Loucy (cell line): ENCODE measurements around the gene GSG1L2.

Experiments used
- H2AFZ ChIP-seq: fragments of 200-600 bp; sonication (generic); 2 replicates; pipeline ENCODE4 v1.6.0; 2016; ENCODE audit warnings: antibody characterized with exemption, mild to moderate bottlenecking, low read length, moderate library complexity
- H3F3A ChIP-seq: fragments of 200-600 bp; 2 replicates; pipeline ENCODE4 v1.6.0; 2016; ENCODE audit warnings: antibody characterized with exemption, low read depth, mild to moderate bottlenecking
- H3K27me3 ChIP-seq: fragments of 200-600 bp; sonication (generic); 2 replicates; pipeline ENCODE4 v1.6.1; 2014; ENCODE audit warnings: low read length, mild to moderate bottlenecking; ENCODE audit not compliant: insufficient read depth, poor library complexity, severe bottlenecking
- H3K36me3 ChIP-seq: fragments of 200-600 bp; sonication (generic); 2 replicates; pipeline ENCODE4 v1.6.1; 2016; ENCODE audit warnings: low read length; ENCODE audit not compliant: insufficient read depth
- H3K4me1 ChIP-seq: fragments of 200-600 bp; sonication (generic); 2 replicates; pipeline ENCODE4 v1.5.1; 2014; ENCODE audit warnings: low read length, mild to moderate bottlenecking; ENCODE audit not compliant: insufficient read depth, poor library complexity, severe bottlenecking
- H3K4me2 ChIP-seq: fragments of 200-600 bp; sonication (generic); 2 replicates; pipeline ENCODE4 v1.6.0; 2014; ENCODE audit warnings: antibody characterized with exemption, low read length, low read depth, mild to moderate bottlenecking; ENCODE audit not compliant: poor library complexity, severe bottlenecking
- H3K4me3 ChIP-seq: fragments of 200-600 bp; sonication (generic); 2 replicates; pipeline ENCODE4 v1.5.1; 2014; ENCODE audit warnings: low read length, mild to moderate bottlenecking, mixed read lengths; ENCODE audit not compliant: poor library complexity, severe bottlenecking
- H3K79me2 ChIP-seq: fragments of 200-600 bp; sonication (generic); 2 replicates; pipeline ENCODE4 v1.6.1; 2014; ENCODE audit warnings: low read length; ENCODE audit not compliant: insufficient read depth
- H3K9ac ChIP-seq: fragments of 200-600 bp; sonication (generic); 2 replicates; pipeline ENCODE4 v1.6.0; 2014; ENCODE audit warnings: mild to moderate bottlenecking, low read depth, low read length, moderate library complexity; ENCODE audit not compliant: poor library complexity, severe bottlenecking
- H3K9me2 ChIP-seq: fragments of 200-600 bp; sonication (generic); replicated peaks from 2 replicates; pipeline ENCODE4 v1.6.1; 2016; ENCODE audit warnings: low read depth, low read length, mixed read lengths
- H3K9me3 ChIP-seq: fragments of 200-600 bp; sonication (generic); 2 replicates; pipeline ENCODE4 v1.6.1; 2014; ENCODE audit warnings: mild to moderate bottlenecking, antibody characterized with exemption, low read length, low read depth; ENCODE audit not compliant: insufficient read depth
- H4K20me1 ChIP-seq: fragments of 200-600 bp; sonication (generic); 2 replicates; pipeline ENCODE4 v1.6.0; 2014; ENCODE audit warnings: antibody characterized with exemption, low read length, mild to moderate bottlenecking; ENCODE audit not compliant: insufficient read depth, poor library complexity, severe bottlenecking
- CTCF ChIP-seq: fragments of 200-600 bp; sonication (generic); conservative IDR thresholded peaks from 2 replicates; pipeline ENCODE4 v1.5.1; 2014; ENCODE audit warnings: mild to moderate bottlenecking, antibody characterized with exemption, low read length
- EZH2phosphoT487 ChIP-seq: fragments of 200-600 bp; IDR thresholded peaks from 2 replicates; pipeline ENCODE4 v1.6.1; 2018; ENCODE audit warnings: antibody characterized with exemption, mild to moderate bottlenecking, moderate library complexity, borderline replicate concordance

Gene GSG1L2

GRCh38 chr17:9837551-9838471 lies 15.9 kb upstream of the GSG1L2 start:
- H3K79me2 ChIP-seq = no peaks in the 10 kb centered on the region
- H3F3A ChIP-seq = no peaks in the 10 kb centered on the region
- no peak overlapping the region for H3K4me3 ChIP-seq
- H3K4me2 ChIP-seq = no peak overlapping the region
- H2AFZ ChIP-seq = no peak overlapping the region
- H3K9me3 ChIP-seq = no peaks in the 10 kb centered on the region
- H3K36me3 ChIP-seq = no peaks in the 10 kb centered on the region
- H3K4me1 ChIP-seq = no peaks in the 10 kb centered on the region
- no peaks in the 10 kb centered on the region for H3K27me3 ChIP-seq
- H3K9ac ChIP-seq = no peak overlapping the region
- H4K20me1 ChIP-seq = no peaks in the 10 kb centered on the region
- TF ChIP-seq CTCF = no peak
- TF ChIP-seq EZH2phosphoT487 = no peak
- H3K9me2 ChIP-seq = no peaks in the 10 kb centered on the region

- H3K9me2 ChIP-seq = no peaks in the 10 kb centered on the region
- H4K20me1 ChIP-seq = no peaks in the 10 kb centered on the region
- H3K4me1 ChIP-seq = no peaks in the 10 kb centered on the region
- no peaks in the 10 kb centered on the region for H3K27me3 ChIP-seq
- H3F3A ChIP-seq = no peaks in the 10 kb centered on the region
- no peak overlapping the region for H3K4me3 ChIP-seq
- no peak overlapping the region for H3K9ac ChIP-seq
- H3K36me3 ChIP-seq = no peaks in the 10 kb centered on the region
- no peaks in the 10 kb centered on the region for H3K9me3 ChIP-seq
- TF ChIP-seq CTCF (no peak), EZH2phosphoT487 (no peak)
- no peak overlapping the region for H2AFZ ChIP-seq
- no peak overlapping the region for H3K4me2 ChIP-seq
- H3K79me2 ChIP-seq = no peaks in the 10 kb centered on the region
Measured at GRCh38 chr17:9833922-9834321, 12.0 kb upstream of the GSG1L2 start.

GRCh38 chr17:9830711-9831110 lies 8.8 kb upstream of the GSG1L2 start:
- Histone ChIP-seq H3K27me3 (no peaks in the 10 kb centered on the region), H3K9me3 (no peaks in the 10 kb centered on the region), H3K36me3 (no peaks in the 10 kb centered on the region), H3K4me1 (no peaks in the 10 kb centered on the region), H3K4me2 (no peak overlapping the region), H2AFZ (no peak overlapping the region), H3K4me3 (no peak overlapping the region), H4K20me1 (no peaks in the 10 kb centered on the region), H3F3A (no peaks in the 10 kb centered on the region), H3K9ac (no peak overlapping the region), H3K9me2 (no peaks in the 10 kb centered on the region), H3K79me2 (no peaks in the 10 kb centered on the region)
- TF ChIP-seq CTCF (no peak), EZH2phosphoT487 (no peak)
